Measurements from ENCODE around the gene GLTP.

The GLTP gene

DNA sequence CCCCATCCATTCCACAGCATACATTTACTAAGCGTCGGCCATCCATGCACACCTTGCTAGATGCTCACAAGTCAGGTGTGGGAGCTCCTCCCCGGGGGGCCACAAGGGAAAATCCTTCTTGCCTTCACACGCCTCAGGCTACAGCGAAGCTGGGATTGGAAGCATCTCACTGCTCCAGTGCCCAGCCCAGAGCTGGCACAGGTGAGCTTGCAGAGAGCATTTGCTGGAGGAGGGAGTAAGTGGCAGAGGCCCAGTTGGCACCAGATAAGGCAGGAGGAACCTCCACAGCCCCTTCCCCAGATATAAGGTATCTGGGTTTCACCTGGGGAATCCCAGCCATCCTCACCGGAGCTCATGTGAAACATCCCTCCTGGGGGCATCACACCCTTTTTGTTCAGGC lies 49.0 kb downstream of the GLTP start:
- in situ Hi-C loops (cut with HindIII; ENCODE audit: low pct_ligation_motif_present, low pct_unique_long_range_greater_than_20kb, low sequenced_read_pairs), result no loop called here
- DNase-seq, result no peak

DNA sequence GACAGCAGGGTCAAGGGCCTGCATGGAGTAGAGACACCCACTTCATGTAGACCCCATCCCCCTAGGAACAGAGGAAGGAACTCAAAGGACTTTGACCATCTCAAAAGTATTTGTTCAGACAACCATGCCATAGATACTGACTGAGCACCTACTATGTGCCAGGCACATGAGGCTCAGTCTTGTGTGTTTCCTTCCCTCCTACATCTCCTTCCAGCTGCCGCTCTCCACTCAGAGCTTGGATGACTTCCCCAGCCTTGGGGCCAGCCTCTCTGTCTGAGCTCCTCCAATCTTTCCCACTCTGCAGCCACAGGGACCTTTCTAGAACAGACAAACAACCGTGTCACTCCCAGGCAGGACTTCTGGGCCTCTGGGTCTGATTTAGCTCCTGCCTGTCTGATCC lies 49.6 kb downstream of the GLTP start:
- no peak for DNase-seq
- in situ Hi-C loops (cut with HindIII; ENCODE audit: low pct_ligation_motif_present, low pct_unique_long_range_greater_than_20kb, low sequenced_read_pairs), result no loop called here

DNA sequence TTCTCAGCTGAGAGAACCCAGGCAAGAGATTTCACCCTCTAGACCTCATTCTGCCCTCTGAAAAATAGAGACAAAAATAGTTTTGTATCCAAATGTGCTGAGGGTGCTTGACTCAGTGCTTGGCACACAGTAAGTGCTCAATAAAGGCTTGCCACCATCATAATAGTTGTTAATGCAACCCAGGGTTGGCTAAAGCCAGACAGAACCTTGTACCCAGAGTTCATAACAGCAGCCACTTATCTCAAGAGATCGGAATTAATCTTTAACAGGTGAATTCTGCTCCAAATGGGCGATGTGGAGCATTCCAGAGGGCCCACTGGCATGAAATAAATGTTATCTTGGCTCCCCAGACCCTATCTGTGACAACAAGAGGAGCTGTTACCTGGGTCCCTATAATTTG lies 50.1 kb downstream of the GLTP start:
- in situ Hi-C loops (cut with HindIII; ENCODE audit: low pct_ligation_motif_present, low pct_unique_long_range_greater_than_20kb, low sequenced_read_pairs), result no loop called here
- peak; percentile 35 for DNase-seq

GRCh38 chr12:109829667-109830066 lies 50.7 kb downstream of the GLTP start:
- DNase-seq, result no peak
- in situ Hi-C loops (cut with HindIII; ENCODE audit: low pct_ligation_motif_present, low pct_unique_long_range_greater_than_20kb, low sequenced_read_pairs), result no loop called here

DNA sequence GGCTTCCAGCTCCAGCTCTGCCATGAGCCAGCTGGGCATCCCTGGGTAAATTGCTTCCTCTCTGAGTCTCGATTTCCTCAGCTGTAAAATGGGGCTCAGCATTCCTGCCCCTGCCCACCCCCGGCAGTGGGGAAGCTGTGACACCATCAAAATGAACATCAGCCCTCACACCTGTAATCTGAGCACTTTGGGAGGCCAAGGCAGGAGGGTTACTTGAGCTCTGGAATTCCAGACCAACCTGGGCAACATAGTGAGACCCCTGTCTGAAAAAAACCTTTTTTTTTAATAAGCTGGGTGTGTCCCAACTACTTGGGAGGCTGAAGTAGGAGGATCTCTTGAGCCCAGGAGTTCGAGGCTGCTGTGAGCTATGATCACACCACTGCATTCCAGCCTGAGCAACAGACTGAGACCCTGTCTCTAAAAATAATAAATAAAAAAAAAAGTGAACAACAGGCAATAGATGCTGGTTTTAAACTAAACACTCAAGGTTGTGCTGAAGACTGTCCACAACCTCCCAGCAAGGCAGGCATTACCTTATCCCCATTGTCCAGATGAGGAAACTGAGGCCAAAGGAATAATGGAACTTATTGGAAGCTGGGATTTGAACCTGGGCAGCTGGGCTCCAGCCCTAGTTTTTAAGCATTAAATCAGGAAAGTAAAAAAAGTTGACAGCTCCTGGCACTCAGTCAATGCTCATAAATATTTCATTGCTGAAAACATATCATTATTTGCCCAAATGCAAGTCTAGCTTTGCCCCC lies 51.4 kb downstream of the GLTP start:
- in situ Hi-C loops (cut with HindIII; ENCODE audit: low pct_ligation_motif_present, low pct_unique_long_range_greater_than_20kb, low sequenced_read_pairs), result no loop called here
- no peak for DNase-seq

DNA sequence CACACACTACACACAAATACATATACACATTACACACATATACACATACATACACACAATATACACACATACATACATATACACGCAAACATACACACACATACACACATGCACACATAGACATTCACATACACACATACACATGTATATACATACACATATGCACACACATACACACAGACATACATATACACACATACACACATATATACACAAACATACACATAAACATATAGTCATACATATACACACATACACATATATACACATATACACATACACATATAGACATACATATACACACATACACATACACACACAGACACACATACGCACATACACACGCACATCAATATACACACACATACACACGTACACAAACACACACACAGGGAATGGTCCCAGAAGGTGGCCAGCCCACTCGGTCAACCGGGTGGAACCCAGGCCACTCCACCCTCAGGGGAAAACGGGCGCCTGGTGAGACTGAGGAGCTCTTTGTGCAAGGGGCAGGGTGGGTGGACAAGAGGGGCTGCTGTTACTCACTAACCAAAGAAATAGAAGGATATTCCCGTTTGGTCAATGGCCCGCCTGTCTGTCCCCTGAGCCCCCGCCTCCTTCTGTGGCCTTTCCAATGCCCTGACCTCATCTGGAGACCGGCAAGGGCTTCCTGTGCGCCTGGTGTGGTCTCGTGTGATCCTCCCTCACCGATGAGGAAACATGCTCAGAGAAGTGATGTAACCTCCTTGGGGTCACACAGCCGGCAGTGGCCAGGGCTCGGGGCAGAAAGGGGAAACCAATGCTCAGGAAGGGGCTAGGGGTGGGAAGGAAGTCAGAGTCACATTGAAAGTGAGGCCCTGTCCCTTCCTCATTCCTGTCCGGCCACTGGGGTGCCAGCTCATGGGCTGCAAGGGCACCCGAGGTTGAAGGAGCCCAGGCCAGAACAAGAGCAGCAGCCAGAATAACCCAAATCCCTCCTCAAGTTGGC lies 52.5 kb downstream of the GLTP start:
- in situ Hi-C loops (cut with HindIII; ENCODE audit: low pct_ligation_motif_present, low pct_unique_long_range_greater_than_20kb, low sequenced_read_pairs), result no loop called here
- no peak for DNase-seq

DNA sequence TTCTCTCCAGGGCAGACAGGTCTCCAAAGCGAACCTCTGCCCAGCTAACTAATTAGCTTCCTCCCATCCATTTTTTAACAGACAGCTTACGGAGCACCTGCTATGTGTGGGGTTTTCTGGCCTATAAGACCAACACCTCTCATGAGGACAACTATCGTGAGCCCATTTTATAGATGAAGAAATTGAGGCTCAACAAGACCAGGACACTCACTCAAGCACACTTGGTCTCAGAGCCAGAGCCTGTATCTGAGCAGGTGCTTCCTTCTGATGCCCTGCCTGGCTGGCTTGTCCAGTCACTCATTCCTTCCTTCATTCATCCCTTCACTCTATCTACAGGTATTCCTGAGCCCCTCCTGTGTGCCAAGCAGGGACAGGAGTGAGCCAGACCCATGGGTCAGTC lies 53.3 kb downstream of the GLTP start:
- in situ Hi-C loops (cut with HindIII; ENCODE audit: low pct_ligation_motif_present, low pct_unique_long_range_greater_than_20kb, low sequenced_read_pairs), result no loop called here
- DNase-seq, result no peak

DNA sequence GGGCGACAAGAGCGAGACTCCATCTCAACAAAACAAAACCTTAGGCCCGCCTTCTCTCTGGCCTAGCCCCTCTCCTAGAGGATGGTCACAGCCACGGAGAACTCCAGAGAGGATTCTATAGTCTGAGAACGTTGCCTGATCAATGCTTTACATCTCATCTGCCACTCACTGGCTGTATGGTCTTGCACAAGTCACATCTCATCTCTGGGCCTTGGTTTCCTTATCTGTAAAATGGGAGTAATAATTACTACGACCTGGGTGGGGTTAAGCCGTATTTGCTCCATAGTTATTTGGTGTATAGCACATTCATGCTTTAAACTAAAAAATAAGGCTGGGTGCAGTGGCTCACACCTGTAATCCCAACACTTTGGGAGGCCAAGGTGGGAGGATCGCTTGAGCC lies 55.6 kb downstream of the GLTP start:
- in situ Hi-C loops (cut with HindIII; ENCODE audit: low pct_ligation_motif_present, low pct_unique_long_range_greater_than_20kb, low sequenced_read_pairs), result no loop called here
- no peak for DNase-seq

DNA sequence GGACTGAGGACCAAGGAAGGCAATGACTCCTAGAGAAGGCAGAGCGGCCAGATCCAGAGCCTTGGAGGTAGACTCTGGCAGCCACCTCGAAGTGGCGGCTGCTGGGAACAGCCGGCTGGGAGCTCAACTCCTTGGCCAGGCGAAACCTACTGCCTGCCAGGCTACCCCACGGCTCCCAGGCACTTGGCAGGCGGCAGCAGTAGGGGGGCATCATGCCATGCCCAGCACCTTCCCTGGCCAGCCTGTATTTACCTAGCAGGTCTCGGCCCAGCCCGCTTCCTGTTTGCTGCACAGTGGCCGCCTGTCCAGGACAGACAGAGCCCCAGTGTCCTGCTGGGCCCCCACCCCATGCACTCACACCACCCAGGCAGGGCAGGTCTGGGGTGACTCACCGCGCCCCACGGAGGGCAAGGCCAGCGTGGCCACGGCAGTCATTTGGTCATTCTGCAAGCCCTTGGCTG lies 57.4 kb downstream of the GLTP start:
- in situ Hi-C loops (cut with HindIII; ENCODE audit: low pct_ligation_motif_present, low pct_unique_long_range_greater_than_20kb, low sequenced_read_pairs), result no loop called here
- peak; percentile 23 for DNase-seq

- no peak for DNase-seq
- in situ Hi-C loops (cut with HindIII; ENCODE audit: low pct_ligation_motif_present, low pct_unique_long_range_greater_than_20kb, low sequenced_read_pairs), result no loop called here
Observed at GRCh38 chr12:109822416-109822815, 57.9 kb downstream of the GLTP start.

DNA sequence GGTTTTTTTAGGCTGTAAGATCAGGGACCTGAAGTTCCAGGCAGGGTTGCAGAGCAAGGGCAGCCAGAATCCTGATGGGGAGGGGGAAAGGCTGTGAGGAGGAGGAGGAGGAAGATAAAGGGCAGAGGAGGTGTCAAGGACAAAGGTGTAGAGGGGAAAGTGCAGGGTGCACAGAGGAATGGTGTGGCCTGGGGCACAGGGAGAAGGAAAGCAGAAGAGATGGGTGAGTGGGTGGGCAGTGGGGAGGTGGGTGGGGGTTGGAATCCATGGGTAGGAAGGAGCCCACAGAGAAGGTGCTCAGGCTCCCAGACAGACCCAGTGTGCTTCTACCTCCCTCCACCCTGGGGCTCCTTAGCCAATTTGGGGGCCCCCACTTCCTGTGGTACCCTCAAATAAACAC lies 58.4 kb downstream of the GLTP start:
- in situ Hi-C loops (cut with HindIII; ENCODE audit: low pct_ligation_motif_present, low pct_unique_long_range_greater_than_20kb, low sequenced_read_pairs), result no loop called here
- DNase-seq, result no peak

DNA sequence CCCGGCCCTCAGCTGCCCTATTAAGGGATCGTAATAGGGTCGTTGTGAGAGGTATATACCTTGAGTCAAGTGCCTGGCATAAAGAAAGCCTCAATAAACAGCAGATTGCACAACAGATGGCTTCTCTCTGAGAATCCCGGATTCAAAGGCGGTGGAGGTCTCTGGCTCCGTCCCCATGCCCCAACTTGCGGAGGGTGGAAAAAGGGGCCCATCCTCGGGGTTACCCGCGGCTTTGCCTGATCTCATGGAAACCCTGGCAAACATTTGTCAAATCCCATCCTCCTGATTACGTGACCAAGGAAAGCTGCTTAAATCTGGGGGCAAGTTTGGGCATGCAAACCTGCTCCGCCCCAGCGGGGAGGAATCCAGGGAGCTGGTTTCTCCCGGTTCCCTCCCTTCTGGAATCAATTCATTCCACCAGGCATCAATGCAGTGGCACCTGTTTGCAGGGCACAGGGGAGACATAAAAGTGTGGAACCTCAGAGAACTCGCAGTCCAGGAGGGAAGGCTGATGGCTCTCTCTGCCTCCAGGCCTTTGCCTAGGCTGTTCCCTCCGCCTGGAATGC lies 59.4 kb downstream of the GLTP start:
- in situ Hi-C loops (cut with HindIII; ENCODE audit: low pct_ligation_motif_present, low pct_unique_long_range_greater_than_20kb, low sequenced_read_pairs), result no loop called here
- DNase-seq, result no peak

- in situ Hi-C loops (cut with HindIII; ENCODE audit: low pct_ligation_motif_present, low pct_unique_long_range_greater_than_20kb, low sequenced_read_pairs), result no loop called here
- no peak for DNase-seq
Observed at GRCh38 chr12:109818905-109819500, 61.3 kb downstream of the GLTP start.

DNA sequence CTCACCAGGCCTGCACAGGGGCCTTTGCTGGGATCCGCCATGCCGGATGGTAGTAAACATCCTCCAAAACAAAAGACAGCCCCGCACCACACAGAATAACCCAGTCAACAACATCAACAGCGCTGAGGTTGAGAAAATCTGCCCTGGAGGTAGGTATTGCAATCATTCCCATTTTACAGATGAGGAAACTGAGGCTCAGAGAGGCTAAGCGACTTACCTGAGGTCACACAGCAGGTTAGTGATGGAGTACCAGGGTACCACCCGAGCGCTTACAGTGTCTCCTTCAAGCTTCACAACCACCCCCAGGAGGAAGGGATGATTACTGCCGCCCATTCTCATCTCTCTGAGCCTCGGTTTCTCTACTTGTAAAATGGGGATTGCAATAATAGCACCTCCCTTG lies 62.1 kb downstream of the GLTP start:
- DNase-seq, result no peak
- in situ Hi-C loops (cut with HindIII; ENCODE audit: low pct_ligation_motif_present, low pct_unique_long_range_greater_than_20kb, low sequenced_read_pairs), result no loop called here

- in situ Hi-C loops (cut with HindIII; ENCODE audit: low pct_ligation_motif_present, low pct_unique_long_range_greater_than_20kb, low sequenced_read_pairs), result no loop called here
- no peak for DNase-seq
Observed at GRCh38 chr12:109817627-109818231, 62.6 kb downstream of the GLTP start.

DNA sequence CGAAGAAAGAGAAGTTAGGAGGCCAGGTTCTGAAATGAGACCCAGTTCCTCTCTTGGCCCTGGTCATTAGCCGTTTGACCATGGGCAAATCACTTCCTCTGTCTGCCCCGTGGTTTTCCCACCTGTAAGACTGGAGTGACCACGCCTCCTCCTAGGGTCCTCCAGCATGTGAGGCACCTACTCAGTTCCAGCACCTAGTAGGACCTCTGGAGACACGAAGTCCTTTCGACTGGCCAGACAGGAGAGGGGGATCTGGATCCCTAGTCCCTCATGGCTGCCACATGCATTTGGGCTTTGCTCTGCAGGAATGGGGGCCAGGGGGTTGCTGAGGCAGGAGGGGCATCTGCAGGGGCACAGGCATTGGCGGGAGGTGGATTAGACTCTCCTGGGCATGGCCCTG lies 63.5 kb downstream of the GLTP start:
- no peak for DNase-seq
- in situ Hi-C loops (cut with HindIII; ENCODE audit: low pct_ligation_motif_present, low pct_unique_long_range_greater_than_20kb, low sequenced_read_pairs), result no loop called here

DNA sequence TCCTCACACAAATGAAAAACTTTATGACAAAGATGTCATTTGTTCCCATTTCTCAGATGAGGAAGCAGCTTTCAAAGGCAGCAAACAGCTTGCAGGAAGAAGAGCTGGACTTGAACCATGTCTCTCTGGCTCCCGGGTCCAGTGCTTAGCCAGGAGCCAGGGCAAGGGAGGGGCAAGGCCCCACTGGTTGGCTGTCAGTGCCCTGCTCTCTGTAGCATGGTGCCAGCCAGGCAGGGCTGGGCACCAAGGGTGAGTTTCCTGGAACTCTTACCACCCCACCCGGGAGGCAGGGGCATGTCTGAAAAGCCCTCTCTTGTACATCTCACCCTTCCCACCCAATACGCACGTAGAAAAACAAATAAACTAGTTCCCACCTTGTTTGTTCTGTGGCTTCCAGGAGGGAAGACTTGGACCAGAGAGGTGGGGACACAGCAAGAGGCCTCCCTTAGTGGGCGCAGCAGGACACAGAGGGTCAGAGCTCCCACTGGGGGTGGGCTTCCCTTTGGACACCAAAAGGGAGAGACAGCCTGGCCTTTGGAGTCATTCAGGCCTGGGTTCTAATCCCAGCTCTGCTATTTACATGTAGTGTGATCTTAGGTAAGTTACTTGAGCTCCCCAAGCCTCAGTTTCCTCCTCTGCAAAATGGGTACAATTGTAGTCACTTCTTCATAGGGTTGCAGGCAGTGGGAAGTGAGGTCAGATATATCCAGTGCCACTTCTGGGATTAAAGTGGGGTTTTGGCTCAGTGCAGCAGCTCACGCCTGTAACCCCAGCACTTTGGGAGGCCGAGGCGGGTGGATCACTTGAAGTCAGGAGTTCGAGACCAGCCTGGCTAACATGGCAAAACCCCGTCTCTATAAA lies 64.4 kb downstream of the GLTP start:
- in situ Hi-C loops (cut with HindIII; ENCODE audit: low pct_ligation_motif_present, low pct_unique_long_range_greater_than_20kb, low sequenced_read_pairs), result no loop called here
- DNase-seq, result no peak

GRCh38 chr12:109815225-109815624 lies 65.1 kb downstream of the GLTP start:
- in situ Hi-C loops (cut with HindIII; ENCODE audit: low pct_ligation_motif_present, low pct_unique_long_range_greater_than_20kb, low sequenced_read_pairs), result no loop called here
- no peak for DNase-seq

All from ACHN (cell line).